GM23338 (cell line): ENCODE measurements around the gene ERI3. TPM values are rescaled to one million over a fixed set of nuclear protein-coding genes. Genes with fewer than 3 reads are reported as not detected.

Source experiments
- ATAC-seq: fragments of 200-7000 bp; cut with Tn5 transposase; 3 replicates; pipeline ENCODE4 v1.9.1; 2020
- DNase-seq: peaks from one replicate; pipeline ENCODE4 v3.0.0-alpha.2; 2015; ENCODE audit warnings: low spot score
- H2AFZ ChIP-seq: fragments of 200-600 bp; sonication (generic); 2 replicates; pipeline ENCODE4 v1.8.0; 2016; ENCODE audit warnings: antibody characterized with exemption, mild to moderate bottlenecking, moderate library complexity
- H3F3A ChIP-seq: fragments of 200-600 bp; sonication (generic); replicated peaks from 2 replicates; pipeline ENCODE4 v1.8.0; 2017; ENCODE audit warnings: antibody characterized with exemption, mixed run types, low read depth
- H3K27ac ChIP-seq: fragments of 200-600 bp; sonication (generic); 2 replicates; pipeline ENCODE4 v1.6.1; 2016; ENCODE audit warnings: low read depth
- H3K27me3 ChIP-seq: fragments of 200-600 bp; sonication (generic); 2 replicates; pipeline ENCODE4 v1.8.0; 2016; ENCODE audit warnings: mild to moderate bottlenecking, mixed run types, moderate library complexity; ENCODE audit not compliant: insufficient read depth
- H3K36me3 ChIP-seq: fragments of 200-600 bp; sonication (generic); 2 replicates; pipeline ENCODE4 v1.8.0; 2016; ENCODE audit warnings: mild to moderate bottlenecking; ENCODE audit not compliant: insufficient read depth
- H3K4me1 ChIP-seq: fragments of 200-600 bp; sonication (generic); 2 replicates; pipeline ENCODE4 v1.8.0; 2016; ENCODE audit warnings: mild to moderate bottlenecking, moderate library complexity; ENCODE audit not compliant: insufficient read depth
- H3K4me2 ChIP-seq: fragments of 200-600 bp; sonication (generic); 2 replicates; pipeline ENCODE4 v1.7.1; 2017; ENCODE audit warnings: mixed run types
- H3K4me3 ChIP-seq: fragments of 200-600 bp; sonication (generic); 2 replicates; pipeline ENCODE4 v1.6.1; 2016; ENCODE audit warnings: mixed run types
- H3K79me2 ChIP-seq: fragments of 200-600 bp; sonication (generic); replicated peaks from 2 replicates; pipeline ENCODE4 v1.8.0; 2017; ENCODE audit warnings: mild to moderate bottlenecking; ENCODE audit not compliant: insufficient read depth
- H3K9me2 ChIP-seq: fragments of 200-600 bp; sonication (generic); 2 replicates; pipeline ENCODE4 v1.8.0; 2017; ENCODE audit not compliant: insufficient read depth
- H4K20me1 ChIP-seq: fragments of 200-600 bp; sonication (generic); replicated peaks from 2 replicates; pipeline ENCODE4 v1.8.0; 2017; ENCODE audit warnings: mild to moderate bottlenecking; ENCODE audit not compliant: insufficient read depth
- H3K27ac Mint-ChIP-seq: 2 replicates; pipeline ENCODE4 v1.8.0; 2020; ENCODE audit warnings: inconsistent platforms, mild to moderate bottlenecking, moderate library complexity, mixed read lengths
- H3K27me3 Mint-ChIP-seq: 3 replicates; pipeline ENCODE4 v1.8.0; 2022; ENCODE audit warnings: low read depth, mild to moderate bottlenecking, moderate library complexity, mixed read lengths, inconsistent platforms; ENCODE audit not compliant: insufficient read depth, poor library complexity
- H3K36me3 Mint-ChIP-seq: 3 replicates; pipeline ENCODE4 v1.8.0; 2021; ENCODE audit warnings: low read depth, mild to moderate bottlenecking, inconsistent platforms, moderate library complexity, mixed read lengths
- H3K4me1 Mint-ChIP-seq: 3 replicates; pipeline ENCODE4 v1.8.0; 2020; ENCODE audit warnings: mild to moderate bottlenecking, inconsistent platforms, mixed read lengths
- H3K4me3 Mint-ChIP-seq: 3 replicates; pipeline ENCODE4 v1.8.0; 2021; ENCODE audit warnings: moderate library complexity, mild to moderate bottlenecking, inconsistent platforms, mixed read lengths
- H3K9me3 Mint-ChIP-seq: 3 replicates; pipeline ENCODE4 v1.8.0; 2020; ENCODE audit warnings: moderate library complexity, mild to moderate bottlenecking, inconsistent platforms, mixed read lengths
- CREB1 ChIP-seq: fragments of 250-450 bp; sonication (Bioruptor Pico); IDR thresholded peaks from 2 replicates; pipeline ENCODE4 v1.5.0; 2020; ENCODE audit warnings: low read depth, mild to moderate bottlenecking, moderate library complexity
- EZH2 ChIP-seq: fragments of 200-600 bp; sonication (generic); IDR thresholded peaks from one replicate; pipeline ENCODE4 v1.8.0; 2017; ENCODE audit warnings: antibody characterized with exemption, mild to moderate bottlenecking, low read depth; ENCODE audit not compliant: unreplicated experiment
- EZH2phosphoT487 ChIP-seq: fragments of 200-600 bp; sonication (generic); IDR thresholded peaks from one replicate; pipeline ENCODE4 v1.8.1; 2018; ENCODE audit warnings: antibody characterized with exemption; ENCODE audit not compliant: unreplicated experiment
- JUNB ChIP-seq: IDR thresholded peaks from one replicate; pipeline ENCODE4 v1.6.1; 2016; ENCODE audit warnings: antibody characterized with exemption; ENCODE audit not compliant: unreplicated experiment
- NANOG ChIP-seq: IDR thresholded peaks from 2 replicates; pipeline ENCODE4 v1.6.1; 2016; ENCODE audit warnings: antibody characterized with exemption, borderline replicate concordance
- POLR2AphosphoS5 ChIP-seq: IDR thresholded peaks from 2 replicates; pipeline ENCODE4 v1.6.1; 2016; ENCODE audit warnings: antibody characterized with exemption, low read depth
- STAT1 ChIP-seq: IDR thresholded peaks from one replicate; pipeline ENCODE4 v1.6.1; 2016; ENCODE audit warnings: antibody characterized with exemption; ENCODE audit not compliant: unreplicated experiment
- ZNF114 ChIP-seq: fragments of 250-450 bp; sonication (Bioruptor Pico); IDR thresholded peaks from 2 replicates; pipeline ENCODE4 v1.5.0; 2020; ENCODE audit warnings: mild to moderate bottlenecking, moderate library complexity
- ZNF331 ChIP-seq: fragments of 250-450 bp; sonication (Bioruptor Pico); IDR thresholded peaks from 2 replicates; pipeline ENCODE4 v1.5.0; 2020; ENCODE audit warnings: low read depth, mild to moderate bottlenecking, moderate library complexity
- polyA plus RNA-seq: library from polyadenylated mRNA; unstranded; fragments of >200 nt; fragmentation: Nextera tagmentation; extraction: Ambion mirVana; gene quantifications from 2 replicates; pipeline ENCODE4 v1.2.1, GENCODE V29; 2016
- total RNA-seq: library from RNA; depleted of rRNA; stranded (reverse); fragments of >200 nt; shearing (Covaris generic); gene quantifications from 2 replicates; pipeline ENCODE4 v1.2.3, GENCODE V29; 2014
- TF ChIP-seq, protein P1 (sequence below): fragments of 250-450 bp; sonication (Bioruptor Pico); IDR thresholded peaks from 2 replicates; pipeline ENCODE4 v1.5.0; 2020; ENCODE audit warnings: mild to moderate bottlenecking, moderate library complexity
- TF ChIP-seq, protein P2 (sequence below), 2 experiments: fragments of 200-600 bp in 1 of 2; sonication (generic) in 1 of 2; conservative IDR thresholded peaks; 2 replicates each; pipeline versions ENCODE4 v1.5.1 to v1.6.1; 2016 to 2017; ENCODE audit warnings: antibody characterized with exemption in 2 of 2, low read depth in 2 of 2, mild to moderate bottlenecking in 2 of 2, moderate library complexity in 1 of 2
- TF ChIP-seq, protein P3 (sequence below): IDR thresholded peaks from 2 replicates; pipeline ENCODE4 v1.6.1; 2016; ENCODE audit warnings: antibody characterized with exemption
- TF ChIP-seq, protein P4 (sequence below): IDR thresholded peaks from one replicate; pipeline ENCODE4 v1.6.1; 2018; ENCODE audit warnings: antibody characterized with exemption; ENCODE audit not compliant: unreplicated experiment

ERI3 gene
- total and polyA plus RNA-seq, 2 experiments from 2014 or later = 63.0 to 70.1 TPM

DNA sequence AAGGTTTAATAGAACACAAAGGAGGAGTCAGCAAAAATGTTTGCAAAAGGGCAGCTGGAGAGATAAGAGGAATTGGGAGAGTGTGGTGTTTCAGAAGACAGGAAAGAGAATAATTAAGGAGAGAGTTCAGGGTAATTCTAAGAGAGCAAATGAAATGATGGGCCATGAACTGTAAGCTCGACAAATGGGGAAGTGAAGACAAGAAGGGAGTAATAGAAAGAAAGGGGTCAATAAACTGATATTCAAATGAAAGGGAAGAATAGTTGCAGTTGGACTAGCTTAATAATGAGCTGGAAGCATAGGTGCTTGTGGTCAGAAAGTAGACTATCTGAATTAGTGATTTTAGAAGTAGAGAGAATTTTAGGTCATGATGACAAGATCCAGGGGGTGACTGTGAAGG, 34.4 kb upstream of the ERI3 start:
- Histone ChIP-seq H3K36me3 (no peaks in the 10 kb centered on the region), H3K27ac (no peak overlapping the region), H3K4me2 (no peak overlapping the region), H3K79me2 (no peaks in the 10 kb centered on the region), H2AFZ (peak overlapping the region; percentile 69), H3K9me2 (no peaks in the 10 kb centered on the region), H3K4me1 (no peaks in the 10 kb centered on the region), H3K27me3 (no peaks in the 10 kb centered on the region; the same call in 1 of the 2 replicates), H3F3A (no peaks in the 10 kb centered on the region), H4K20me1 (no peaks in the 10 kb centered on the region), H3K4me3 (no peak overlapping the region)
- DNase-seq (no peak), ATAC-seq (no peak)
- Mint-ChIP-seq H3K4me3 (no peak overlapping the region), H3K4me1 (no peaks in the 10 kb centered on the region; the same call in 2 of the 3 replicates), H3K9me3 (no peaks in the 10 kb centered on the region), H3K36me3 (no peaks in the 10 kb centered on the region), H3K27me3 (peaks cover 4% of the 10 kb centered on the region), H3K27ac (no peak overlapping the region)
- TF ChIP-seq, protein P1, sequence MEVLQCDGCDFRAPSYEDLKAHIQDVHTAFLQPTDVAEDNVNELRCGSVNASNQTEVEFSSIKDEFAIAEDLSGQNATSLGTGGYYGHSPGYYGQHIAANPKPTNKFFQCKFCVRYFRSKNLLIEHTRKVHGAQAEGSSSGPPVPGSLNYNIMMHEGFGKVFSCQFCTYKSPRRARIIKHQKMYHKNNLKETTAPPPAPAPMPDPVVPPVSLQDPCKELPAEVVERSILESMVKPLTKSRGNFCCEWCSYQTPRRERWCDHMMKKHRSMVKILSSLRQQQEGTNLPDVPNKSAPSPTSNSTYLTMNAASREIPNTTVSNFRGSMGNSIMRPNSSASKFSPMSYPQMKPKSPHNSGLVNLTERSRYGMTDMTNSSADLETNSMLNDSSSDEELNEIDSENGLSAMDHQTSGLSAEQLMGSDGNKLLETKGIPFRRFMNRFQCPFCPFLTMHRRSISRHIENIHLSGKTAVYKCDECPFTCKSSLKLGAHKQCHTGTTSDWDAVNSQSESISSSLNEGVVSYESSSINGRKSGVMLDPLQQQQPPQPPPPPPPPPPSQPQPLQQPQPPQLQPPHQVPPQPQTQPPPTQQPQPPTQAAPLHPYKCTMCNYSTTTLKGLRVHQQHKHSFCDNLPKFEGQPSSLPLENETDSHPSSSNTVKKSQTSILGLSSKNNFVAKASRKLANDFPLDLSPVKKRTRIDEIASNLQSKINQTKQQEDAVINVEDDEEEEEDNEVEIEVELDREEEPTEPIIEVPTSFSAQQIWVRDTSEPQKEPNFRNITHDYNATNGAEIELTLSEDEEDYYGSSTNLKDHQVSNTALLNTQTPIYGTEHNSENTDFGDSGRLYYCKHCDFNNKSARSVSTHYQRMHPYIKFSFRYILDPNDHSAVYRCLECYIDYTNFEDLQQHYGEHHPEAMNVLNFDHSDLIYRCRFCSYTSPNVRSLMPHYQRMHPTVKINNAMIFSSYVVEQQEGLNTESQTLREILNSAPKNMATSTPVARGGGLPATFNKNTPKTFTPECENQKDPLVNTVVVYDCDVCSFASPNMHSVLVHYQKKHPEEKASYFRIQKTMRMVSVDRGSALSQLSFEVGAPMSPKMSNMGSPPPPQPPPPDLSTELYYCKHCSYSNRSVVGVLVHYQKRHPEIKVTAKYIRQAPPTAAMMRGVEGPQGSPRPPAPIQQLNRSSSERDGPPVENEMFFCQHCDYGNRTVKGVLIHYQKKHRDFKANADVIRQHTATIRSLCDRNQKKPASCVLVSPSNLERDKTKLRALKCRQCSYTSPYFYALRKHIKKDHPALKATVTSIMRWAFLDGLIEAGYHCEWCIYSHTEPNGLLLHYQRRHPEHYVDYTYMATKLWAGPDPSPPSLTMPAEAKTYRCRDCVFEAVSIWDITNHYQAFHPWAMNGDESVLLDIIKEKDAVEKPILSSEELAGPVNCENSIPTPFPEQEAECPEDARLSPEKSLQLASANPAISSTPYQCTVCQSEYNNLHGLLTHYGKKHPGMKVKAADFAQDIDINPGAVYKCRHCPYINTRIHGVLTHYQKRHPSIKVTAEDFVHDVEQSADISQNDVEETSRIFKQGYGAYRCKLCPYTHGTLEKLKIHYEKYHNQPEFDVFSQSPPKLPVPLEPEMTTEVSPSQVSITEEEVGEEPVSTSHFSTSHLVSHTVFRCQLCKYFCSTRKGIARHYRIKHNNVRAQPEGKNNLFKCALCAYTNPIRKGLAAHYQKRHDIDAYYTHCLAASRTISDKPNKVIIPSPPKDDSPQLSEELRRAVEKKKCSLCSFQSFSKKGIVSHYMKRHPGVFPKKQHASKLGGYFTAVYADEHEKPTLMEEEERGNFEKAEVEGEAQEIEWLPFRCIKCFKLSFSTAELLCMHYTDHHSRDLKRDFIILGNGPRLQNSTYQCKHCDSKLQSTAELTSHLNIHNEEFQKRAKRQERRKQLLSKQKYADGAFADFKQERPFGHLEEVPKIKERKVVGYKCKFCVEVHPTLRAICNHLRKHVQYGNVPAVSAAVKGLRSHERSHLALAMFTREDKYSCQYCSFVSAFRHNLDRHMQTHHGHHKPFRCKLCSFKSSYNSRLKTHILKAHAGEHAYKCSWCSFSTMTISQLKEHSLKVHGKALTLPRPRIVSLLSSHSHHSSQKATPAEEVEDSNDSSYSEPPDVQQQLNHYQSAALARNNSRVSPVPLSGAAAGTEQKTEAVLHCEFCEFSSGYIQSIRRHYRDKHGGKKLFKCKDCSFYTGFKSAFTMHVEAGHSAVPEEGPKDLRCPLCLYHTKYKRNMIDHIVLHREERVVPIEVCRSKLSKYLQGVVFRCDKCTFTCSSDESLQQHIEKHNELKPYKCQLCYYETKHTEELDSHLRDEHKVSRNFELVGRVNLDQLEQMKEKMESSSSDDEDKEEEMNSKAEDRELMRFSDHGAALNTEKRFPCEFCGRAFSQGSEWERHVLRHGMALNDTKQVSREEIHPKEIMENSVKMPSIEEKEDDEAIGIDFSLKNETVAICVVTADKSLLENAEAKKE (CRISPR knock-in tag) = no peak
- TF ChIP-seq, protein P2, sequence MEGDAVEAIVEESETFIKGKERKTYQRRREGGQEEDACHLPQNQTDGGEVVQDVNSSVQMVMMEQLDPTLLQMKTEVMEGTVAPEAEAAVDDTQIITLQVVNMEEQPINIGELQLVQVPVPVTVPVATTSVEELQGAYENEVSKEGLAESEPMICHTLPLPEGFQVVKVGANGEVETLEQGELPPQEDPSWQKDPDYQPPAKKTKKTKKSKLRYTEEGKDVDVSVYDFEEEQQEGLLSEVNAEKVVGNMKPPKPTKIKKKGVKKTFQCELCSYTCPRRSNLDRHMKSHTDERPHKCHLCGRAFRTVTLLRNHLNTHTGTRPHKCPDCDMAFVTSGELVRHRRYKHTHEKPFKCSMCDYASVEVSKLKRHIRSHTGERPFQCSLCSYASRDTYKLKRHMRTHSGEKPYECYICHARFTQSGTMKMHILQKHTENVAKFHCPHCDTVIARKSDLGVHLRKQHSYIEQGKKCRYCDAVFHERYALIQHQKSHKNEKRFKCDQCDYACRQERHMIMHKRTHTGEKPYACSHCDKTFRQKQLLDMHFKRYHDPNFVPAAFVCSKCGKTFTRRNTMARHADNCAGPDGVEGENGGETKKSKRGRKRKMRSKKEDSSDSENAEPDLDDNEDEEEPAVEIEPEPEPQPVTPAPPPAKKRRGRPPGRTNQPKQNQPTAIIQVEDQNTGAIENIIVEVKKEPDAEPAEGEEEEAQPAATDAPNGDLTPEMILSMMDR (conservative IDR thresholded peaks at IDR 0.05; ENCODE audit: low read depth in 2 of 2) = no peak
- TF ChIP-seq CREB1 = no peak
- TF ChIP-seq NANOG = no peak
- TF ChIP-seq JUNB = no peak
- TF ChIP-seq STAT1 = no peak
- TF ChIP-seq, protein P3, sequence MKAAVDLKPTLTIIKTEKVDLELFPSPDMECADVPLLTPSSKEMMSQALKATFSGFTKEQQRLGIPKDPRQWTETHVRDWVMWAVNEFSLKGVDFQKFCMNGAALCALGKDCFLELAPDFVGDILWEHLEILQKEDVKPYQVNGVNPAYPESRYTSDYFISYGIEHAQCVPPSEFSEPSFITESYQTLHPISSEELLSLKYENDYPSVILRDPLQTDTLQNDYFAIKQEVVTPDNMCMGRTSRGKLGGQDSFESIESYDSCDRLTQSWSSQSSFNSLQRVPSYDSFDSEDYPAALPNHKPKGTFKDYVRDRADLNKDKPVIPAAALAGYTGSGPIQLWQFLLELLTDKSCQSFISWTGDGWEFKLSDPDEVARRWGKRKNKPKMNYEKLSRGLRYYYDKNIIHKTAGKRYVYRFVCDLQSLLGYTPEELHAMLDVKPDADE = no peak
- TF ChIP-seq, protein P4, sequence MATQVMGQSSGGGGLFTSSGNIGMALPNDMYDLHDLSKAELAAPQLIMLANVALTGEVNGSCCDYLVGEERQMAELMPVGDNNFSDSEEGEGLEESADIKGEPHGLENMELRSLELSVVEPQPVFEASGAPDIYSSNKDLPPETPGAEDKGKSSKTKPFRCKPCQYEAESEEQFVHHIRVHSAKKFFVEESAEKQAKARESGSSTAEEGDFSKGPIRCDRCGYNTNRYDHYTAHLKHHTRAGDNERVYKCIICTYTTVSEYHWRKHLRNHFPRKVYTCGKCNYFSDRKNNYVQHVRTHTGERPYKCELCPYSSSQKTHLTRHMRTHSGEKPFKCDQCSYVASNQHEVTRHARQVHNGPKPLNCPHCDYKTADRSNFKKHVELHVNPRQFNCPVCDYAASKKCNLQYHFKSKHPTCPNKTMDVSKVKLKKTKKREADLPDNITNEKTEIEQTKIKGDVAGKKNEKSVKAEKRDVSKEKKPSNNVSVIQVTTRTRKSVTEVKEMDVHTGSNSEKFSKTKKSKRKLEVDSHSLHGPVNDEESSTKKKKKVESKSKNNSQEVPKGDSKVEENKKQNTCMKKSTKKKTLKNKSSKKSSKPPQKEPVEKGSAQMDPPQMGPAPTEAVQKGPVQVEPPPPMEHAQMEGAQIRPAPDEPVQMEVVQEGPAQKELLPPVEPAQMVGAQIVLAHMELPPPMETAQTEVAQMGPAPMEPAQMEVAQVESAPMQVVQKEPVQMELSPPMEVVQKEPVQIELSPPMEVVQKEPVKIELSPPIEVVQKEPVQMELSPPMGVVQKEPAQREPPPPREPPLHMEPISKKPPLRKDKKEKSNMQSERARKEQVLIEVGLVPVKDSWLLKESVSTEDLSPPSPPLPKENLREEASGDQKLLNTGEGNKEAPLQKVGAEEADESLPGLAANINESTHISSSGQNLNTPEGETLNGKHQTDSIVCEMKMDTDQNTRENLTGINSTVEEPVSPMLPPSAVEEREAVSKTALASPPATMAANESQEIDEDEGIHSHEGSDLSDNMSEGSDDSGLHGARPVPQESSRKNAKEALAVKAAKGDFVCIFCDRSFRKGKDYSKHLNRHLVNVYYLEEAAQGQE = no peak
- TF ChIP-seq ZNF114 (CRISPR knock-in tag) = no peak
- TF ChIP-seq EZH2 = no peak
- no peak for TF ChIP-seq EZH2phosphoT487
- no peak for TF ChIP-seq POLR2AphosphoS5
- TF ChIP-seq ZNF331 (CRISPR knock-in tag) = no peak
